HepG2 (cell line): ENCODE results near the gene ZNF320. TPM values are rescaled to one million over a fixed set of nuclear protein-coding genes. Genes with fewer than 3 reads are reported as not detected.

ENCODE experiments used
- ATM ChIP-seq: fragments of 450-650 bp; IDR thresholded peaks from 2 replicates; pipeline ENCODE4 v1.7.1; 2017; ENCODE audit warnings: mild to moderate bottlenecking, borderline replicate concordance
- EHMT2 ChIP-seq: fragments of 200-600 bp; sonication (generic); IDR thresholded peaks from 2 replicates; pipeline ENCODE4 v1.7.0; 2017; ENCODE audit warnings: antibody characterized with exemption, low read depth, low read length, borderline replicate concordance
- ERF ChIP-seq: IDR thresholded peaks from 2 replicates; pipeline ENCODE4 v1.6.1; 2018; ENCODE audit warnings: missing biosample characterization, missing genetic modification reagents
- HOXA9 ChIP-seq: sonication (generic); formaldehyde crosslinking; IDR thresholded peaks from 2 replicates; pipeline ENCODE4 v1.8.1; 2022; ENCODE audit warnings: missing genetic modification reagents, mild to moderate bottlenecking, moderate library complexity, borderline replicate concordance
- NCOA1 ChIP-seq: sonication (generic); formaldehyde crosslinking; IDR thresholded peaks from 2 replicates; pipeline ENCODE4 v1.9.0; 2021; ENCODE audit warnings: missing genetic modification reagents
- RXRB ChIP-seq: IDR thresholded peaks from 2 replicates; pipeline ENCODE4 v1.6.1; 2016; ENCODE audit warnings: borderline replicate concordance, missing genetic modification reagents, missing compliant biosample characterization
- SP4 ChIP-seq: sonication (generic); formaldehyde crosslinking; IDR thresholded peaks from 2 replicates; pipeline ENCODE4 v1.8.1; 2023; ENCODE audit warnings: mild to moderate bottlenecking, missing genetic modification reagents
- ZIK1 ChIP-seq: sonication (generic); formaldehyde crosslinking; IDR thresholded peaks from 2 replicates; pipeline ENCODE4 v1.5.0; 2020; ENCODE audit warnings: mild to moderate bottlenecking, low read depth, missing genetic modification reagents, borderline replicate concordance
- ZNF274 ChIP-seq: sonication (generic); formaldehyde crosslinking; IDR thresholded peaks from 2 replicates; pipeline ENCODE4 v1.5.1; 2020; ENCODE audit warnings: mild to moderate bottlenecking, missing genetic modification reagents
- ZNF737 ChIP-seq: sonication (generic); formaldehyde crosslinking; IDR thresholded peaks from 2 replicates; pipeline ENCODE4 v1.5.0; 2020; ENCODE audit warnings: missing genetic modification reagents, mild to moderate bottlenecking, borderline replicate concordance
- polyA plus RNA-seq, 8 experiments: library from polyadenylated mRNA; depleted of rRNA in 3 of 8; stranded (reverse) in 7 of 8; unstranded in 1 of 8; fragments of >200 nt; fragmentation: Illumina TruSeq in 4 of 8; extraction: Trizol in 4 of 8; gene quantifications; 2 replicates each; pipeline versions ENCODE4 v1.2.1 to v1.2.3, GENCODE V29; 2011 to 2016; ENCODE audit warnings: low read depth in 4 of 8, missing spikeins in 1 of 8, mixed read lengths in 1 of 8; ENCODE audit not compliant: insufficient read depth in 1 of 8
- total RNA-seq, 5 experiments: library from RNA; depleted of rRNA; stranded (reverse); fragments of >200 nt; fragmentation: Illumina TruSeq; extraction: Trizol; gene quantifications; 2 replicates each; pipeline ENCODE4 v1.2.3, GENCODE V29; 2016; ENCODE audit warnings: low read depth in 1 of 5
- TF ChIP-seq, protein P1 (sequence below): IDR thresholded peaks from 2 replicates; pipeline ENCODE4 v1.6.1; 2018; ENCODE audit warnings: missing genetic modification reagents
- TF ChIP-seq, protein P2 (sequence below): sonication (generic); formaldehyde crosslinking; conservative IDR thresholded peaks from 2 replicates; pipeline ENCODE4 v1.4.0; 2020; ENCODE audit warnings: missing genetic modification reagents
- TF ChIP-seq, protein P3 (sequence below): sonication (generic); formaldehyde crosslinking; conservative IDR thresholded peaks from 2 replicates; pipeline ENCODE4 v1.4.0; 2020; ENCODE audit warnings: missing genetic modification reagents
- TF ChIP-seq, protein P4 (sequence below): sonication (generic); formaldehyde crosslinking; IDR thresholded peaks from 2 replicates; pipeline ENCODE4 v1.5.0; 2020; ENCODE audit warnings: missing genetic modification reagents
- TF ChIP-seq, protein P5 (sequence below): sonication (generic); formaldehyde crosslinking; IDR thresholded peaks from 2 replicates; pipeline ENCODE4 v1.9.0; 2022; ENCODE audit warnings: missing genetic modification reagents, mild to moderate bottlenecking, borderline replicate concordance
- TF ChIP-seq, protein P6 (sequence below): sonication (generic); formaldehyde crosslinking; IDR thresholded peaks from 2 replicates; pipeline ENCODE4 v1.5.1; 2020; ENCODE audit warnings: missing genetic modification reagents, mild to moderate bottlenecking, borderline replicate concordance

ZNF320 gene
- total and polyA plus RNA-seq, 2 of the 13 experiments (the other 11 are each of a cell fraction or from before 2014, with no cell fraction given) = 0.49 TPM; not detected in 1

DNA sequence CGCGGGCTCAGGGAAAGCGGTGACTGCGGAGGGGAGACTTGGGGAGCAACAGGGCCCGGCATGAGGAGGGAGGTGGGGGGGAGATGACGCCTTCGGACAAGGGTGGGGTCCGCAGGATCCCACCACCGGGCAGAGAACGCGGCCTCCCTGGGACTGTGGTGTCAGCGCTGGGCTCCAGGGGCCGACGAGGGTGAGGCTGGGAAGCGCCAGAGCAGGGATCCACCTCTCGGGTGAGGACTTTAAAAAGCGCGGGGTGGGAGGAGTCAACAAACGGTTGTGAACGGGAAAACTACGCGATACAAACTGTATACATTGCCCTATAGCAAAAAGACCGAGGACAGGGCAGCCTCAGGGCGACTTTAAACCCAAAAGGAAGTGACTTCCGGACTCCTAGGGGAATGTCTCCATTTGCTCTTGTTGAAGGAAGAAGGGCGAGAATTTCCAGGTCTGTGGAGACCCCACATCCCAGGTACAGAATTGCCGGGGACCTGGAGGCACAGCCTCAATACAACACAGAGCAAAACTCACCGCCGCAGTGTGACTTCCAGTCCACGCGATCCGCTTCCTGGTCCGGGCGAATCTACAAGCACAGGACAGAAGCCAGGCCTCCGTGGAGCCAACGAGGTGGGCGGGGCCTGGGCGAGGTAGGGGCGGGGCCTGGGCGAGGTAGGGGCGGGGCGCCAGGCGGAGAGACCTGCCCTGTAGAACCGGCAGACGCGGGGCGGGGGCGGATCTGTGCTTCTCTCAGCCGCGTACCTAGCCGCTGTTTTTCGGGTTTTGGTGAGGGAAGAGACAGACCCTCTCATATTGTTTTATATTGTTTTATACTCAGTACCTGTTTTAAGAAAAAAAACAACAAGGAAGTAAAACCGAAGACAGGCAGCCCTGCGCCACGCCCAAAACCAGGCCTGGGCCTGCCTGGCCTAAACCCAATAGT is 25.7 kb upstream of the ZNF320 start, which contains the start of gene ZNF888 (continued):
- TF ChIP-seq, protein P1, sequence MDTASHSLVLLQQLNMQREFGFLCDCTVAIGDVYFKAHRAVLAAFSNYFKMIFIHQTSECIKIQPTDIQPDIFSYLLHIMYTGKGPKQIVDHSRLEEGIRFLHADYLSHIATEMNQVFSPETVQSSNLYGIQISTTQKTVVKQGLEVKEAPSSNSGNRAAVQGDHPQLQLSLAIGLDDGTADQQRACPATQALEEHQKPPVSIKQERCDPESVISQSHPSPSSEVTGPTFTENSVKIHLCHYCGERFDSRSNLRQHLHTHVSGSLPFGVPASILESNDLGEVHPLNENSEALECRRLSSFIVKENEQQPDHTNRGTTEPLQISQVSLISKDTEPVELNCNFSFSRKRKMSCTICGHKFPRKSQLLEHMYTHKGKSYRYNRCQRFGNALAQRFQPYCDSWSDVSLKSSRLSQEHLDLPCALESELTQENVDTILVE (CRISPR knock-in tag) = no peak
- TF ChIP-seq ATM (no peak), HOXA9 (CRISPR knock-in tag) (no peak), ZIK1 (no peak), EHMT2 (no peak), SP4 (peak; percentile 57), ZNF274 (CRISPR knock-in tag) (0 out of 2 replicates have a peak, but pooled peaks have one; percentile 10), ERF (CRISPR knock-in tag) (no peak; the same call in 1 of the 2 replicates), RXRB (CRISPR knock-in tag) (peak; percentile 13; the same call in 1 of the 2 replicates), NCOA1 (no peak), ZNF737 (CRISPR knock-in tag) (no peak)
- TF ChIP-seq, protein P2, sequence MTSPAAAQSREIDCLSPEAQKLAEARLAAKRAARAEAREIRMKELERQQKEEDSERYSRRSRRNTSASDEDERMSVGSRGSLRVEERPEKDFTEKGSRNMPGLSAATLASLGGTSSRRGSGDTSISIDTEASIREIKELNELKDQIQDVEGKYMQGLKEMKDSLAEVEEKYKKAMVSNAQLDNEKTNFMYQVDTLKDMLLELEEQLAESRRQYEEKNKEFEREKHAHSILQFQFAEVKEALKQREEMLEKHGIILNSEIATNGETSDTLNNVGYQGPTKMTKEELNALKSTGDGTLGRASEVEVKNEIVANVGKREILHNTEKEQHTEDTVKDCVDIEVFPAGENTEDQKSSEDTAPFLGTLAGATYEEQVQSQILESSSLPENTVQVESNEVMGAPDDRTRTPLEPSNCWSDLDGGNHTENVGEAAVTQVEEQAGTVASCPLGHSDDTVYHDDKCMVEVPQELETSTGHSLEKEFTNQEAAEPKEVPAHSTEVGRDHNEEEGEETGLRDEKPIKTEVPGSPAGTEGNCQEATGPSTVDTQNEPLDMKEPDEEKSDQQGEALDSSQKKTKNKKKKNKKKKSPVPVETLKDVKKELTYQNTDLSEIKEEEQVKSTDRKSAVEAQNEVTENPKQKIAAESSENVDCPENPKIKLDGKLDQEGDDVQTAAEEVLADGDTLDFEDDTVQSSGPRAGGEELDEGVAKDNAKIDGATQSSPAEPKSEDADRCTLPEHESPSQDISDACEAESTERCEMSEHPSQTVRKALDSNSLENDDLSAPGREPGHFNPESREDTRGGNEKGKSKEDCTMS (CRISPR knock-in tag) = no peak
- TF ChIP-seq, protein P3, sequence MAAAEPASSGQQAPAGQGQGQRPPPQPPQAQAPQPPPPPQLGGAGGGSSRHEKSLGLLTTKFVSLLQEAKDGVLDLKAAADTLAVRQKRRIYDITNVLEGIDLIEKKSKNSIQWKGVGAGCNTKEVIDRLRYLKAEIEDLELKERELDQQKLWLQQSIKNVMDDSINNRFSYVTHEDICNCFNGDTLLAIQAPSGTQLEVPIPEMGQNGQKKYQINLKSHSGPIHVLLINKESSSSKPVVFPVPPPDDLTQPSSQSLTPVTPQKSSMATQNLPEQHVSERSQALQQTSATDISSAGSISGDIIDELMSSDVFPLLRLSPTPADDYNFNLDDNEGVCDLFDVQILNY = peak; percentile 91
- TF ChIP-seq, protein P4, sequence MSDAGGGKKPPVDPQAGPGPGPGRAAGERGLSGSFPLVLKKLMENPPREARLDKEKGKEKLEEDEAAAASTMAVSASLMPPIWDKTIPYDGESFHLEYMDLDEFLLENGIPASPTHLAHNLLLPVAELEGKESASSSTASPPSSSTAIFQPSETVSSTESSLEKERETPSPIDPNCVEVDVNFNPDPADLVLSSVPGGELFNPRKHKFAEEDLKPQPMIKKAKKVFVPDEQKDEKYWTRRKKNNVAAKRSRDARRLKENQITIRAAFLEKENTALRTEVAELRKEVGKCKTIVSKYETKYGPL (CRISPR knock-in tag) = no peak
- TF ChIP-seq, protein P5, sequence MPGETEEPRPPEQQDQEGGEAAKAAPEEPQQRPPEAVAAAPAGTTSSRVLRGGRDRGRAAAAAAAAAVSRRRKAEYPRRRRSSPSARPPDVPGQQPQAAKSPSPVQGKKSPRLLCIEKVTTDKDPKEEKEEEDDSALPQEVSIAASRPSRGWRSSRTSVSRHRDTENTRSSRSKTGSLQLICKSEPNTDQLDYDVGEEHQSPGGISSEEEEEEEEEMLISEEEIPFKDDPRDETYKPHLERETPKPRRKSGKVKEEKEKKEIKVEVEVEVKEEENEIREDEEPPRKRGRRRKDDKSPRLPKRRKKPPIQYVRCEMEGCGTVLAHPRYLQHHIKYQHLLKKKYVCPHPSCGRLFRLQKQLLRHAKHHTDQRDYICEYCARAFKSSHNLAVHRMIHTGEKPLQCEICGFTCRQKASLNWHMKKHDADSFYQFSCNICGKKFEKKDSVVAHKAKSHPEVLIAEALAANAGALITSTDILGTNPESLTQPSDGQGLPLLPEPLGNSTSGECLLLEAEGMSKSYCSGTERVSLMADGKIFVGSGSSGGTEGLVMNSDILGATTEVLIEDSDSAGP = no peak; the same call in 1 of the 2 replicates
- TF ChIP-seq, protein P6, sequence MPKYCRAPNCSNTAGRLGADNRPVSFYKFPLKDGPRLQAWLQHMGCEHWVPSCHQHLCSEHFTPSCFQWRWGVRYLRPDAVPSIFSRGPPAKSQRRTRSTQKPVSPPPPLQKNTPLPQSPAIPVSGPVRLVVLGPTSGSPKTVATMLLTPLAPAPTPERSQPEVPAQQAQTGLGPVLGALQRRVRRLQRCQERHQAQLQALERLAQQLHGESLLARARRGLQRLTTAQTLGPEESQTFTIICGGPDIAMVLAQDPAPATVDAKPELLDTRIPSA (CRISPR knock-in tag) = no peak
